HG02981 (cell line): ENCODE measurements around the gene TMPRSS3.

Experiments
- ATAC-seq: cut with Tn5 transposase; IDR thresholded peaks from one replicate; pipeline ENCODE4 v1.9.1; 2021; ENCODE audit warnings: mild to moderate bottlenecking, moderate library complexity; ENCODE audit not compliant: unreplicated experiment

The TMPRSS3 gene

GRCh38 chr21:42390193-42390592 lies 5.7 kb downstream of the TMPRSS3 start:
- no peak for ATAC-seq

GRCh38 chr21:42389449-42389835 lies 6.4 kb downstream of the TMPRSS3 start:
- no peak for ATAC-seq

GRCh38 chr21:42388740-42389448 lies 7.0 kb downstream of the TMPRSS3 start:
- ATAC-seq = no peak

- no peak for ATAC-seq
Observed at GRCh38 chr21:42387843-42388340, 8.0 kb downstream of the TMPRSS3 start.

- no peak for ATAC-seq
Observed at GRCh38 chr21:42387164-42387563, 8.7 kb downstream of the TMPRSS3 start.

- ATAC-seq = no peak
Observed at GRCh38 chr21:42386034-42386591, 9.7 kb downstream of the TMPRSS3 start.

GRCh38 chr21:42385619-42386018 lies 10.2 kb downstream of the TMPRSS3 start:
- ATAC-seq = no peak

- no peak for ATAC-seq
Observed at GRCh38 chr21:42384989-42385388, 10.9 kb downstream of the TMPRSS3 start.

- no peak for ATAC-seq
Observed at GRCh38 chr21:42384156-42384945, 11.5 kb downstream of the TMPRSS3 start.

GRCh38 chr21:42383331-42383730 lies 12.5 kb downstream of the TMPRSS3 start:
- no peak for ATAC-seq

GRCh38 chr21:42382915-42383314 lies 12.9 kb downstream of the TMPRSS3 start:
- no peak for ATAC-seq

GRCh38 chr21:42381347-42381984 lies 14.4 kb downstream of the TMPRSS3 start:
- ATAC-seq = no peak

GRCh38 chr21:42379426-42380215 lies 16.2 kb downstream of the TMPRSS3 start:
- no peak for ATAC-seq

- no peak for ATAC-seq
Observed at GRCh38 chr21:42378418-42378817, 17.4 kb downstream of the TMPRSS3 start.

GRCh38 chr21:42377951-42378340 lies 17.9 kb downstream of the TMPRSS3 start:
- ATAC-seq = no peak

- no peak for ATAC-seq
Observed at GRCh38 chr21:42377211-42377950, 18.5 kb downstream of the TMPRSS3 start.

GRCh38 chr21:42376338-42376982 lies 19.4 kb downstream of the TMPRSS3 start:
- no peak for ATAC-seq

- ATAC-seq = no peak
Observed at GRCh38 chr21:42375966-42376337, 19.9 kb downstream of the TMPRSS3 start.

- ATAC-seq = no peak
Observed at GRCh38 chr21:42375506-42375905, 20.3 kb downstream of the TMPRSS3 start.
